ENCODE measurements around the gene LRRC9.
A peak's percentile ranks its signal among the peaks of the same experiment; 100 is the strongest.
"Not testable (repeated sequence)": the region's sequence is repeated elsewhere in the genome, so short reads cannot be mapped to it uniquely, and the experiment has no call there.

Gene LRRC9

DNA sequence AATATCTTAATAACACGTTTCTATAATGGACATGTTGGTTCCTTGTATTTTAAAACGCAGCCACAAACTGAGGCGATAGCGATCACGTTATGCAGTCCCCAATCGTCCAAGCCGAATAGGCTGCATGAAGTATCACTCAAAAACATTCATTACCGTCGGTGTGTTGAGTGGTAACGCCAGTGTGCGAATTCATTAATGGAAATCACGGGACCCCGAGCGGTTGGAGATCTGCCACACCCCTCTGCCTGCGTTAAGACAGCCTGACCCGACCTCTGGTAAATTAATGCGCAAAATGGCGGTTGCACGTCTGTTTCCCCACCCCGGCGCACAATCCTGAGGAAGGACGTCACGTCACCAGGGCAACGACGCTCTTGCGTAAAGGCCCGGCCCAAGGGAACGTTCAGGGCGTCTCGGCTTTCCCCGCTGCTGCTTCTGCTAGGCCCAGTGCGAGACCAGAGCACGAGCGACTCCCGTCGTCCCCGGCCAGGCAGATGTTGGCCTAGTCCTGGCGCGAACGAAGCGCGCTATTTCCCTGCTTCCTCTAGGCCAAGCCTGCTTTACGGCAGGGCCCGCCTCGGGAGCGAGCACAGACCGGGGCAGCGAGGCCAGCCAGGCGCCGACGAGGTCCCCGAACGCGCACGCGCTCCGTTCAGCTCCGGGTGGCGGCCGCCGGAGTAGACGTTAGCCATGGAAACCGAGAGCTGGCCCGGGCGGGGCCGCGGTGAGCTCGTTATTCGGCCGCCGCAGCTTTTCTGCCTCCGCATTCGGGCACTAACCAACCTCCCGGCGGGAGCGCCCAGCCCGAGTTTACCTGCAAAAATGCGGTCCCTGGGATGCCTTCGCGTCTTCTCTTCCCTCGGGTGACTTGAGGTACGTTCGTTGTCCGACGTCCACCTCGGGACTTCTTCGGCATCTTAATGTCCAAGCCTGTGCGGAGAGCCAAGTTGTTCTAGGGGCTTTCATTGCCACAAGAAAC is 171.9 kb downstream of the LRRC9 start, which contains the start of gene PCNX4:
Gene PCNX4, plus strand, starts transcription at position 374 of the 976 bp plus-strand sequence. CDS start 15,716 bp downstream, outside the sequence.
- Histone ChIP-seq H3K27me3 (ENCODE audit: control insufficient read depth in 1 of 2, insufficient read depth in 2 of 2, low read length in 2 of 2) (no peaks in the 10 kb centered on the region), H3K4me3 (ENCODE audit: low read length in 2 of 2) (peak within 1 kb of the TSS; percentile 91 to 99), H3K4me1 (ENCODE audit: control insufficient read depth, insufficient read depth, low read length) (peaks cover 8% of the 10 kb centered on the region), H3K36me3 (ENCODE audit: control insufficient read depth in 2 of 2, insufficient read depth in 2 of 2, low read length in 2 of 2) (no peaks in the 10 kb centered on the region), H3K9me3 (ENCODE audit: control insufficient read depth in 2 of 2, low read length in 2 of 2) (no peaks in the 10 kb centered on the region), H3K9ac (ENCODE audit: low read length in 2 of 2) (peak within 1 kb of the TSS; percentile 96), H3K27ac (ENCODE audit: low read length) (peak within 1 kb of the TSS; percentile 96)

DNA sequence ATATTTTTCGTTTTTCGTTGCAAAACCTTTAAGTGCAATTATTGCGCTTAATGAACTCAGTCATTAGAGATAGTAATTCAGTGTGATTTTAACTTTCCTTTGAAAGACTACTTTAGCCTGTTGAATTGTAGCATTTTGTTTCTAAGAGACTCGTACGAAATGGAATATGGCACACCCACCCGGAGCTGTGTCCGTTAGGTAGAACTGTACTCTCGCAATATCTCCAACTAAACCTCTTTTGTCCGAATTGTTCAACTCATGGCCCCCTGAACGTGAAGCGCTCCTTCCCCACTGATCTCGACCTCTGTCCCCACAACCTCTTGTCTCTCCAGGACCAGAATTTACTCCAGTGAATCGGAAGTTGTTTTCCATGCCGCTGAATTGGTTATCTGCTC is 172.6 kb downstream of the LRRC9 start:
- Histone ChIP-seq H3K9ac (ENCODE audit: low read length in 2 of 2) (peak overlapping the region; percentile 96), H3K4me1 (ENCODE audit: control insufficient read depth, insufficient read depth, low read length) (peaks cover 8% of the 10 kb centered on the region), H3K4me3 (ENCODE audit: low read length in 2 of 2) (peak overlapping the region; percentile 91 to 99), H3K36me3 (ENCODE audit: control insufficient read depth in 2 of 2, insufficient read depth in 2 of 2, low read length in 2 of 2) (no peaks in the 10 kb centered on the region), H3K9me3 (ENCODE audit: control insufficient read depth in 2 of 2, low read length in 2 of 2) (no peaks in the 10 kb centered on the region), H3K27me3 (ENCODE audit: control insufficient read depth in 1 of 2, insufficient read depth in 2 of 2, low read length in 2 of 2) (no peaks in the 10 kb centered on the region), H3K27ac (ENCODE audit: low read length) (peak overlapping the region; percentile 96)

DNA sequence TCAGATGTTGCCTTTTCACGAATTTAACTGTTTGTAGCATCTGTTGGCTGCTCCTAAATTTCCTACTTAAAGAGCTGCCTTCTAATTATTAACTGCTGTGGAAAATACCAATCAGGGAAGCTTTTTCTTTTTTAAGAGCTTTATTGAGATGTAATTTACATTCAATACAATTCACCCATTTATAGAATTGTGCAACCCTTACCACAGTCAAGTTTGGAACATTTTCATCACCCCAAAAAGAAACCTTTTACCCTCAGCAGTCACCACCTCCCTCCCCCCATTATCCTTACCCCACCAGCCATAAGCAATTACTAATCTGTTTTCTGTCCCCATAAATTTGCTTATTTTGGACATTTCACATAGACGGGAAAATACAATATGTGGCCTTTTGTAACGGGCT is 173.1 kb downstream of the LRRC9 start:
- Histone ChIP-seq H3K9me3 (ENCODE audit: control insufficient read depth in 2 of 2, low read length in 2 of 2) (no peaks in the 10 kb centered on the region), H3K27me3 (ENCODE audit: control insufficient read depth in 1 of 2, insufficient read depth in 2 of 2, low read length in 2 of 2) (no peaks in the 10 kb centered on the region), H3K9ac (ENCODE audit: low read length in 2 of 2) (peak overlapping the region; percentile 96), H3K4me3 (ENCODE audit: low read length in 2 of 2) (peak overlapping the region; percentile 91 to 99), H3K27ac (ENCODE audit: low read length) (peak overlapping the region; percentile 96), H3K36me3 (ENCODE audit: control insufficient read depth in 2 of 2, insufficient read depth in 2 of 2, low read length in 2 of 2) (no peaks in the 10 kb centered on the region), H3K4me1 (ENCODE audit: control insufficient read depth, insufficient read depth, low read length) (peaks cover 8% of the 10 kb centered on the region)

DNA sequence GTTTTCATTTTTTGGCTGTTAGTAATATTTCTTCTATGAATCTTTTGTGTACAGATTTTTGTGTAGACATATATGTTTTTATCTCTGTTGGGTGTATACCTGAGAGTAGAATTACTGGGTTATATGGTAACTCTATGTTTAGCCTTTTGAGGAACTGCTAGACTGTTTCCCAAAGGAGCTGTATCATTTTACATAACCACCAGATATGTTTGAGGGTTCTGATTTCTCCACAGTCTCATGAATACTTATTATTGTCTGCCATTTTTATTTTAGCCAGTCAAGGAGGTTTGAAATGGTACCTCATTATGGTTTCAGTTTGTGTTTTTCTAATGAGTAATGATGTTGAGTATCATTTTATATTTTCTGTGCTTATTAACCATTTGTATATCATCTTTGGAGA is 173.7 kb downstream of the LRRC9 start:
- Histone ChIP-seq H3K4me3 (ENCODE audit: low read length in 2 of 2) (peak overlapping the region; percentile 91 to 99), H3K9me3 (ENCODE audit: control insufficient read depth in 2 of 2, low read length in 2 of 2) (no peaks in the 10 kb centered on the region), H3K27me3 (ENCODE audit: control insufficient read depth in 1 of 2, insufficient read depth in 2 of 2, low read length in 2 of 2) (no peaks in the 10 kb centered on the region), H3K36me3 (ENCODE audit: control insufficient read depth in 2 of 2, insufficient read depth in 2 of 2, low read length in 2 of 2) (no peaks in the 10 kb centered on the region), H3K27ac (ENCODE audit: low read length) (no peak overlapping the region), H3K4me1 (ENCODE audit: control insufficient read depth, insufficient read depth, low read length) (peaks cover 8% of the 10 kb centered on the region), H3K9ac (ENCODE audit: low read length in 2 of 2) (no peak overlapping the region)

DNA sequence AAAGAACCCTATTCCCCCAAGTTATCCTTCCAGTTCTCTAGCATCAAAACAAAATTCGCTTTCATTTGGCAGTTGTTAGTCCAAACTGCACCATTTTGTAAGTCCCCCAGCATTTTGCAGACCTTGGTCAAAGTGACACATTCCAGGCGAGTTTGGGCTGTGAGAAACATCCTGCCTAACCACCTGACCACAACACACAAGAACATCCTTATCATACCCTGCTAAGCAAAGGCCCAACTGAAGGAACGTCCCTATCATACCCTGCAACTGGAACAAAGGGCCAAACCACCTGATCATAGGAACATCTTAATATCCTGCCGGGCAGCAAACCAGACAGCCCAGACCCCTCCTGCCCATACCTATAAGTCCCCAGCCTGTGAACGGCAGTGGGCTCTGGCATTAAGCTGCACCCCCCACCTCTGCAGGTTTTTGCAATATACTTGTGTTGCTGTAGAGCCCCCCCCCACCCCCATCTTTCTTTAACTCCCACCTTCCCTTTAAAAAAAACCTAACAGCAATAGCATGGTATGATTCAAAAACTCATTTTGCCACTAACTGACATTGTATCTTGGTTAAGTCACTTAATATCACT is 174.5 kb downstream of the LRRC9 start:
- Histone ChIP-seq H3K27ac (ENCODE audit: low read length) (no peak overlapping the region), H3K9me3 (ENCODE audit: control insufficient read depth in 2 of 2, low read length in 2 of 2) (no peaks in the 10 kb centered on the region), H3K9ac (ENCODE audit: low read length in 2 of 2) (no peak overlapping the region), H3K4me1 (ENCODE audit: control insufficient read depth, insufficient read depth, low read length) (peaks cover 8% of the 10 kb centered on the region), H3K27me3 (ENCODE audit: control insufficient read depth in 1 of 2, insufficient read depth in 2 of 2, low read length in 2 of 2) (no peaks in the 10 kb centered on the region), H3K4me3 (ENCODE audit: low read length in 2 of 2) (peak overlapping the region; percentile 47 to 99), H3K36me3 (ENCODE audit: control insufficient read depth in 2 of 2, insufficient read depth in 2 of 2, low read length in 2 of 2) (no peaks in the 10 kb centered on the region)

DNA sequence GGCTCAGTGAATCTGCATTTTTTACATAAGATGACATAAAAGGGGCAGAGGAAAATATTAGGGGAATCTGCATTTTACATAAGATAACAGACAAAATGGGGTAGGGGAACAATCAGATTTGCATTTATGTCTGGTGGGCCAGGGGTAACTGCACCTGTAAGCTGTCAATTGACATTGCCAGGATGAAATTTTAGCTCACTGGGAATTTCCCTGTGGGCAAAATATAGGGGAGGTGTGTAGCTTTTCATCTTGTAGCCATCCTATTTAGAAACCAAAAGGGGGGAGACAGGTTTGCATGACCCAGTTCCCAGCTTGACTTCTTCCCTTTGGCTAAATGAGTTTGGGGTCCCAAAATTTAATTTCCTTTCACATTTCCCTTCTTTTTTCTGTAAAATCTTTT is 175.3 kb downstream of the LRRC9 start:
- Histone ChIP-seq H3K27me3 (ENCODE audit: control insufficient read depth in 1 of 2, insufficient read depth in 2 of 2, low read length in 2 of 2) (no peaks in the 10 kb centered on the region), H3K27ac (ENCODE audit: low read length) (no peak overlapping the region), H3K9me3 (ENCODE audit: control insufficient read depth in 2 of 2, low read length in 2 of 2) (no peaks in the 10 kb centered on the region), H3K4me1 (ENCODE audit: control insufficient read depth, insufficient read depth, low read length) (peaks cover 8% of the 10 kb centered on the region), H3K36me3 (ENCODE audit: control insufficient read depth in 2 of 2, insufficient read depth in 2 of 2, low read length in 2 of 2) (no peaks in the 10 kb centered on the region), H3K9ac (ENCODE audit: low read length in 2 of 2) (no peak overlapping the region), H3K4me3 (ENCODE audit: low read length in 2 of 2) (no peak overlapping the region)

DNA sequence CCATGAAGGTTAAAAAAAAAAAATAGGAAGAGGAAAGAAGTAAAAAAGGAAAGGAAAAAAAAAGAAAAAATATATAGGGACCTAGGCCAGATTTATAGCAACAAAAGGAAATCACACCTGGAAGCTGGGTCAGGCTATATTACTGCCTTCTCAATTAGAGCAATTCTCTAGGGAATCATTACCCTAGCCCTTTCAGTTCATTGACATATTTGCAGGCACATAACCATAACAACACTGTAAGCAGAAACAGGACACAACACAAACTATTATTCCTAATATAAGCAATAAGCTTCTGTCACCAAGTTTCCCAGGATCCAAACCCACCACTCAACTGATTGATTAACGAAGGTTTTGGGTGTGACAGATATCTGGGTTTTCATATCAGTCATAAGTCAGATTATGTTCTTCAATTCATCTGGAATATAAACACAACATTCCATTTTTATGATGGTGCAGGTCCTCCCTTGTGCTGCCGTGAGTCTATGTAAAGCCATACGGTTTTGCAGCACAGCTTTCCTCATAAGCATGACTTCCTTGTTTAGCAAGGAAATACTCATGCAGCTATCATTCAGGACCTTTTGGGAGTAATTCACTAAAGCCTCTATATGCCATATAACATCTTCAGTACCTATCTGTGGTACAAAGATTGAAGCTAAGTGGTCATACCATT is 176.0 kb downstream of the LRRC9 start:
- Histone ChIP-seq H3K9ac (ENCODE audit: low read length in 2 of 2) (no peak overlapping the region), H3K4me1 (ENCODE audit: control insufficient read depth, insufficient read depth, low read length) (peaks cover 8% of the 10 kb centered on the region), H3K36me3 (ENCODE audit: control insufficient read depth in 2 of 2, insufficient read depth in 2 of 2, low read length in 2 of 2) (no peaks in the 10 kb centered on the region), H3K27me3 (ENCODE audit: control insufficient read depth in 1 of 2, insufficient read depth in 2 of 2, low read length in 2 of 2) (no peaks in the 10 kb centered on the region), H3K4me3 (ENCODE audit: low read length in 2 of 2) (no peak overlapping the region), H3K9me3 (ENCODE audit: control insufficient read depth in 2 of 2, low read length in 2 of 2) (no peaks in the 10 kb centered on the region), H3K27ac (ENCODE audit: low read length) (no peak overlapping the region)

DNA sequence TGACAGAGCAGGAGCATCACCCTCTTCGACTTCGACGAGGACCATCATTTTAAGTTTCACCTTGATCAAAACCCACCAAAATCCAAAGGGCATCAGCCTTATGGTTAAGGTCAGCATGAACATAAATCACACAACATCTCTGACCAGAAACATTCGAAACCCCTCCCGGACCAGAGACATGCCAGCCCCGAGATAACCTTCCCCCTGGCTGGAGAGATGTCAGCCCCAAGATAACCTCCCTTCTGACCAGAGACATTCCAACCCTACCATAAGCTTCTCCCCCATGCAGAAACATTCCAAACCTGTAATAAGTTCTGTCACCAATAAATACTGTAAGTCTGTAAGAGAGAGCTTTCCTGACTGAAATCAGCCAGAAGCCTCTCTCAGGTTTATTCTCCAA is 178.0 kb downstream of the LRRC9 start:
- H3K4me1 ChIP-seq (ENCODE audit: control insufficient read depth, insufficient read depth, low read length) = peaks cover 8% of the 10 kb centered on the region
- no peak overlapping the region for H3K27ac ChIP-seq (ENCODE audit: low read length)

DNA sequence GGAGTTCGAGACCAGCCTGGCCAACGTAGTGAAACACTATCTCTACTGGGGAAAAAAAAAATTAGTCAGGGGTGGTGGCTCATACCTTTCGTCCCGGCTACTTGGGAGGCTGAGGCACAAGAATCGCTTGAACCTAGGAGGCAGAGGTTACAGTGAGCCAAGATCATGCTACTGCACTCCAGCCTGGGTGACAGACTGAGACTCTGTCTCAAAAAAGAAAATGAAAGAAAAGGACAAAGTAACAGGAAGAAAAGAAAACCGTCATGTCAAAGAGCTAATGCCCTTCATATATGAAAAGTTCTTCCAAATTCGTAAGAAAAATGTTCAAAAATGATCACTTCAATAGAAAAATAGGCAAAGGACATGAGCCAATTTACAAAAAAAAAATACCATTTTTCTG is 179.9 kb downstream of the LRRC9 start:
- H3K27ac ChIP-seq (ENCODE audit: low read length); H3K9ac ChIP-seq (ENCODE audit: low read length in 2 of 2); H3K4me3 ChIP-seq (ENCODE audit: low read length in 2 of 2); H3K36me3 ChIP-seq (ENCODE audit: control insufficient read depth in 2 of 2, insufficient read depth in 2 of 2, low read length in 2 of 2); H3K4me1 ChIP-seq (ENCODE audit: control insufficient read depth, insufficient read depth, low read length); H3K27me3 ChIP-seq (ENCODE audit: control insufficient read depth in 1 of 2, insufficient read depth in 2 of 2, low read length in 2 of 2); H3K9me3 ChIP-seq (ENCODE audit: control insufficient read depth in 2 of 2, low read length in 2 of 2): not testable (repeated sequence)

More for the DNA sequence above, 178.0 kb downstream of the LRRC9 start:
- Histone ChIP-seq H3K9ac (ENCODE audit: low read length in 2 of 2) (no peak overlapping the region), H3K9me3 (ENCODE audit: control insufficient read depth in 2 of 2, low read length in 2 of 2) (no peaks in the 10 kb centered on the region), H3K36me3 (ENCODE audit: control insufficient read depth in 2 of 2, insufficient read depth in 2 of 2, low read length in 2 of 2) (no peaks in the 10 kb centered on the region), H3K4me3 (ENCODE audit: low read length in 2 of 2) (no peak overlapping the region), H3K27me3 (ENCODE audit: control insufficient read depth in 1 of 2, insufficient read depth in 2 of 2, low read length in 2 of 2) (no peaks in the 10 kb centered on the region)

DNA sequence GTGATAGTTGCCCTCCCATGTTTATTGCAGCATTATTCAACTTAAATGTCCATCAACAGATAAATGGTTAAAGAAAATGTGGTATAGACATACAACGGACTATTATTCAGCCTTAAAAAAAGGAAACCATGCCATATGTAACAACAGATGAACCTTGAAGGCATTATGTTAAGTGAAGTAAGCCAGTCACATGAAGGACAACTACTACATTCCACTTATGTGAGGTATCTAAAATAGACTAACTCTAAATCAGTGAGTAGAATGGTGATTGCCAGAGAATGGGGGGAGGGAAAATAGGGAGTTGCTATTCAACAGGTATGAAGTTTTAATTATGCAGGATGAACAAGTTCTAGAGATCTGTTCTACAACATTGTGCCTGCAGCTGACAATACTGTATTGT is 181.8 kb downstream of the LRRC9 start:
- H3K4me3 ChIP-seq (ENCODE audit: low read length in 2 of 2) = no peak overlapping the region
- no peak overlapping the region for H3K27ac ChIP-seq (ENCODE audit: low read length)
- no peaks in the 10 kb centered on the region for H3K9me3 ChIP-seq (ENCODE audit: control insufficient read depth in 2 of 2, low read length in 2 of 2)
- H3K36me3 ChIP-seq (ENCODE audit: control insufficient read depth in 2 of 2, insufficient read depth in 2 of 2, low read length in 2 of 2) = no peaks in the 10 kb centered on the region
- no peak overlapping the region for H3K9ac ChIP-seq (ENCODE audit: low read length in 2 of 2)
- no peaks in the 10 kb centered on the region for H3K4me1 ChIP-seq (ENCODE audit: control insufficient read depth, insufficient read depth, low read length)
- no peaks in the 10 kb centered on the region for H3K27me3 ChIP-seq (ENCODE audit: control insufficient read depth in 1 of 2, insufficient read depth in 2 of 2, low read length in 2 of 2)
